ENCODE data around the gene PRKCD. TPM values are rescaled to one million over a fixed set of nuclear protein-coding genes. Genes with fewer than 3 reads are reported as not detected.

Gene PRKCD
- total RNA-seq, 2 experiments from 2014 or later: 9.1 to 10.2 TPM

DNA sequence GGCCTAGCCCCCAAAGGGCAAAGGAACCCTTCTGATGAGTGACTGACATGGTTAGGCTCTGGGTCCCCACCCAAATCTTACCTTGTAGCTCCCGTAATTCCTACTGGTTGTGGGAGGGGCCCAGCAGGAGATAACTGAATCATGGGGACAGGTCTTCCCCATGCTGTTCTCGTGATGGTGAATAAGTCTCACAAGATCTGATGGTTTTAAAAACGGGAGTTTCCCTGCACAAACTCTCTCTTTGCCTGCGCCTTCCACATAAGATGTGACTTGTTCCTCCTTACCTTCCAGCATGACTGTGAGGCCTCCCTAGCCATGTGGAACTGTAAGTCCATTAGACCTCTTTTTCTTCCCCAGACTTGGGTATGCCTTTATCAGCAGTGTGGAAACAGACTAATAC, 77.9 kb downstream of the PRKCD start:
- Mint-ChIP-seq H3K4me1 (ENCODE audit: low read depth) (peaks cover 4% of the 10 kb centered on the region), H3K36me3 (ENCODE audit: low read depth) (peaks cover 16% of the 10 kb centered on the region), H3K9me3 (no peaks in the 10 kb centered on the region), H3K4me3 (no peak overlapping the region), H3K27ac (no peak overlapping the region), H3K27me3 (ENCODE audit: low read depth) (no peaks in the 10 kb centered on the region)
- CTCF ChIA-PET: no interaction called here
- intact Hi-C loops (cut with micrococcal nuclease): no loop called here
- DNase-seq: no peak

DNA sequence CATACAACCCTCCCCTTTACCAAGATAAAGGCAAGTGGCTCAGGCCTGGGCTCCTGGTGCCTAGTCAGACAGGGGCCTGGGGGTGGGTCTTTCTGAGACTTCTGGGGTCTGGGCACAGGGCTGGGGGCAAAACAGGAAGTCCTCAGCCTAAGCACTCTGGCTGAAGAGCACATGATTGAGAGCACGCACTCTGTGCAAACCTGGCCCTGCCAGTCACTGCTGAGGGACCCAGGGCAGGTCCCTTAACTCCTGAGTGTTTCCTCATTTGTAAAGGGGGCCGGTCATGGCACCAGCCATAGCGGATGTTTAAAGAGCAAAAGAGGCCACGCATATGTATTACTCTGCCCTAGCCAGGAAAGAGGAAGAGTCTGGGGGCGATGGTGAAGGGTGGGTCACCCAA, 78.8 kb downstream of the PRKCD start:
- DNase-seq: no peak
- CTCF ChIA-PET: interaction anchor here (1.2 kb wide), 1 partner anchor 19 kb away, joined by 3 read pairs; no protein-coding TSS in a partner anchor
- no peaks in the 10 kb centered on the region for H3K9me3 Mint-ChIP-seq
- intact Hi-C loops (cut with micrococcal nuclease): no loop called here
- no peaks in the 10 kb centered on the region for H3K27me3 Mint-ChIP-seq (ENCODE audit: low read depth)
- no peak overlapping the region for H3K27ac Mint-ChIP-seq
- peaks cover 13% of the 10 kb centered on the region for H3K36me3 Mint-ChIP-seq (ENCODE audit: low read depth)
- H3K4me1 Mint-ChIP-seq (ENCODE audit: low read depth): peaks cover 6% of the 10 kb centered on the region
- no peak overlapping the region for H3K4me3 Mint-ChIP-seq

DNA sequence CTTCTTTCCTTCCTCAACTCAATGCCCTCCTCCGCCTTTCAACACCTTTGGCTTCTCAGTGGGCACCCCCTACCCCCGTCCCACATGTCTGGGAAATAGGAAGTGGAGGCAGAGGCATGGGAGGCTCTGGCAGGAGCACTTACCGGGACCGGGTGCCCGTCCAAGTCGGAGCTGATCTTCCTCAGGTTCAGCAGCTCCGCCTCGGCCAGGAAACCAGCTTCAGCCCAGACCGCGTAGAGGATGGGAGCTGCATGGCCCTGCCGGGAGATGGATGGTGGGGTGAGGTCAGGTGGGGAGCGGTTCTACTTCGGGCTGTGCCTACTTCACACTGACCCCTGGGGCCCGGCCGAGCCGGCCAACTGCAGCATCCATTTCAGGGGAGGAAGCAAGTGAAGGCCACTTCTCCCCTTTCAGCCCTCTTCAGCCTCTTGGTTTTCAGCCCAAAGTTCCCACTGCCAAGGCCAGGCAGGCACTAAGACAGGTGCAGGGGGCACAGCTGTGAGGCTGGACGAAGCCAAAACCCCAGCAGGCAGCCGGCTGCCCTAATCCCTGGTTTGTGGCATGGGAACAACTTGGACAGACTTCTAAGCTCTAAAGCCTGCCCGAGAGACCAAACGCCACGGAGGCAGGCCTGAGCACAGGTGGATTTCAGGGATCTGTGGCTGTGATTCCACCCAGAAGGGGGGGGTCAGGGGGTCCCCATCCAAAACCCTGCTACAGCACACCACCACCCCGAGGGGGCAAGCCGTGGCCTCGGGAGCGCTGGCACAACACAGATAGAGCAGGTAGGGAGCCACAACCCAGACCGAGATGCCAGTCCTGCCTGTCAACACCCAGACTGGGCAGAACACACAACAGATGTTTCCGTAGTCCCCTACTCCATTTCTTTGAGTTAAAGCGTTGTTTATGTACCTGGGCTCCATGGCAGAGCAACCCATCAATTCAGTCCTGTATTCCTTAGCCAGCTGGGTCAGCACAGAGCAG, 80.3 kb downstream of the PRKCD start:
- Mint-ChIP-seq H3K27ac (no peak overlapping the region), H3K4me1 (ENCODE audit: low read depth) (peaks cover 9% of the 10 kb centered on the region), H3K4me3 (no peak overlapping the region), H3K9me3 (no peaks in the 10 kb centered on the region), H3K27me3 (ENCODE audit: low read depth) (no peaks in the 10 kb centered on the region), H3K36me3 (ENCODE audit: low read depth) (peaks cover 16% of the 10 kb centered on the region)
- intact Hi-C loops (cut with micrococcal nuclease): no loop called here
- no peak for DNase-seq
- CTCF ChIA-PET: interaction anchor here (1.2 kb wide), 1 partner anchor 21 kb away, joined by 3 read pairs; no protein-coding TSS in a partner anchor

DNA sequence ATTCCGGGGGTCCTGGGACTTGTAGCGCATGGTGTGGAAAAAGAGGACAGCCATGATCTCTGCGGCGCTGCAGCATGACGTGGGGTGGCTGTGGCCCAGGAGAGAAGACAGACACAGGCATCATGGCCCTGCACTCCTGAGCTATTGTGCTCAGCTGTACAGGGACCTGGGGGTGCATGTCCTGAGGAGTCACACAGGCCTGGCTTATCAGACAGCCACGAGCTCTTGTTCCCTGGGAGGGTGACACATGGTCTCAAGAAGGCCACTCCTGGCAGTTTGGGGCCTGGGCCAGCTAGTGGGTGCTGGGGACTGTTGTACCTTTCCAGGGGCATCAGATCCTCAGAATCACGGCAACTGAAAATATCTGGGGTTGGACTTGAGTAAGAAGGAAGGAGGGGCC, 81.1 kb downstream of the PRKCD start:
- intact Hi-C loops (cut with micrococcal nuclease): no loop called here
- CTCF ChIA-PET: no interaction called here

More for the DNA sequence above, 81.1 kb downstream of the PRKCD start:
- Mint-ChIP-seq H3K4me1 (ENCODE audit: low read depth) (peaks cover 12% of the 10 kb centered on the region), H3K4me3 (no peak overlapping the region), H3K27me3 (ENCODE audit: low read depth) (no peaks in the 10 kb centered on the region), H3K27ac (no peak overlapping the region), H3K9me3 (no peaks in the 10 kb centered on the region), H3K36me3 (ENCODE audit: low read depth) (peaks cover 20% of the 10 kb centered on the region)
- no peak for DNase-seq

Other genes with a start within 250 kb of the PRKCD start
- gene SFMBT1, start 115.1 kb upstream of the PRKCD start, total RNA-seq: 10 to 100 TPM; 15.1 to 15.4 TPM
- gene RFT1, start 30.8 kb upstream of the PRKCD start, total RNA-seq: 10 to 100 TPM; 29.9 to 31.7 TPM
- 100 to 1,000 TPM; 316 to 322 TPM for gene TKT, start 94.8 kb downstream of the PRKCD start, total RNA-seq
- gene DCP1A, start 186.3 kb downstream of the PRKCD start, total RNA-seq: 10 to 100 TPM; 23.8 to 25.0 TPM